ENCODE results near the gene ATP23. TPM values are rescaled to one million over a fixed set of nuclear protein-coding genes. Genes with fewer than 3 reads are reported as not detected.

ATP23 gene
- total and polyA plus RNA-seq, 10 of the 15 experiments (the other 5 are each of a cell fraction or from before 2014, with no cell fraction given), result 1.6 to 28.1 (median 15.1) TPM

DNA sequence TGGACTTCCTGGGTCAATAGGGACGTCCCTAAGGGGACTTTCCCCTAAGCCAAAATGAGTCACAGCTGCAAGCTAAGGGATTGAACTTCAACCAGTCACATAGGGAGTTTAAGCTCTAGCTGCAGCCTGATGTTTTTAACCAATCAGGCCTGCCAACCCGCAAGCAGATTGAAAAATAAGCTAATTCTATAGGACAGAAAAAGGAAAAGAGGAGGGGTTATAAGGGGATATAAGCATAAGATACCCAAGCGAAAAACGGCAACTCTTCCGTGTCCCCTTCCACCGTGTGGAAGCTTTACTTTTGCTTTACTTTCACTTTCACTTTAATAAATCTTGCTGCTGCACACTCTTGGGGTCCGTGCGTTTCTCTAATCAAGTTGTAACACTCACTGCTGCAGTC lies 24.4 kb downstream of the ATP23 start:
- no peak overlapping the region for H3K27ac ChIP-seq (ENCODE audit: control insufficient read depth, insufficient read depth)
- TF ChIP-seq ZNF217 (IDR thresholded peaks at IDR 0.05) (no peak), SREBF2 (IDR thresholded peaks at IDR 0.05; ENCODE audit: low read length) (no peak), BMI1 (IDR thresholded peaks at IDR 0.05; ENCODE audit: borderline replicate concordance) (no peak), NKRF (conservative IDR thresholded peaks at IDR 0.05) (no peak), CBX3 (IDR thresholded peaks at IDR 0.05; ENCODE audit: borderline replicate concordance, low read depth) (no peak), NFYA (IDR thresholded peaks at IDR 0.05; ENCODE audit: borderline replicate concordance, low read depth, low read length) (no peak), ZNF274 (IDR thresholded peaks at IDR 0.05; ENCODE audit: insufficient read depth, insufficient read length) (no peak), MTA2 (IDR thresholded peaks at IDR 0.05; ENCODE audit: low read depth) (no peak), NFIC (IDR thresholded peaks at IDR 0.05; ENCODE audit: low read depth, low read length) (no peak), NBN (IDR thresholded peaks at IDR 0.05) (no peak), SIX5 (IDR thresholded peaks at IDR 0.05; ENCODE audit: low read depth, low read length, severe bottlenecking) (no peak)
- TF ChIP-seq, protein P1, sequence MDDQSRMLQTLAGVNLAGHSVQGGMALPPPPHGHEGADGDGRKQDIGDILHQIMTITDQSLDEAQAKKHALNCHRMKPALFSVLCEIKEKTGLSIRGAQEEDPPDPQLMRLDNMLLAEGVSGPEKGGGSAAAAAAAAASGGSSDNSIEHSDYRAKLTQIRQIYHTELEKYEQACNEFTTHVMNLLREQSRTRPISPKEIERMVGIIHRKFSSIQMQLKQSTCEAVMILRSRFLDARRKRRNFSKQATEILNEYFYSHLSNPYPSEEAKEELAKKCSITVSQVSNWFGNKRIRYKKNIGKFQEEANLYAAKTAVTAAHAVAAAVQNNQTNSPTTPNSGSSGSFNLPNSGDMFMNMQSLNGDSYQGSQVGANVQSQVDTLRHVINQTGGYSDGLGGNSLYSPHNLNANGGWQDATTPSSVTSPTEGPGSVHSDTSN (IDR thresholded peaks at IDR 0.05; ENCODE audit: insufficient replicate concordance, low read depth, low read length), result no peak
- TF ChIP-seq, protein P2, sequence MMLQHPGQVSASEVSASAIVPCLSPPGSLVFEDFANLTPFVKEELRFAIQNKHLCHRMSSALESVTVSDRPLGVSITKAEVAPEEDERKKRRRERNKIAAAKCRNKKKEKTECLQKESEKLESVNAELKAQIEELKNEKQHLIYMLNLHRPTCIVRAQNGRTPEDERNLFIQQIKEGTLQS (IDR thresholded peaks at IDR 0.05; ENCODE audit: borderline replicate concordance, extremely low read depth, low read depth, low read length), result no peak
- TF ChIP-seq, protein P3, sequence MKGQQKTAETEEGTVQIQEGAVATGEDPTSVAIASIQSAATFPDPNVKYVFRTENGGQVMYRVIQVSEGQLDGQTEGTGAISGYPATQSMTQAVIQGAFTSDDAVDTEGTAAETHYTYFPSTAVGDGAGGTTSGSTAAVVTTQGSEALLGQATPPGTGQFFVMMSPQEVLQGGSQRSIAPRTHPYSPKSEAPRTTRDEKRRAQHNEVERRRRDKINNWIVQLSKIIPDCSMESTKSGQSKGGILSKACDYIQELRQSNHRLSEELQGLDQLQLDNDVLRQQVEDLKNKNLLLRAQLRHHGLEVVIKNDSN (IDR thresholded peaks at IDR 0.05; ENCODE audit: borderline replicate concordance, extremely low read length, insufficient read depth, low read depth, low read length), result no peak
- ChIA-PET POLR2A (no interaction called here), RAD21 (ENCODE audit: unreplicated experiment) (no interaction called here), CTCF (no interaction called here), SMC1A (ENCODE audit: uncharacterized antibody, unreplicated experiment) (interaction anchor here (0.8 kb wide), 1 partner anchor 14 kb away, joined by 3 read pairs; no protein-coding TSS in a partner anchor)
- H4K20me1 ChIP-seq (ENCODE audit: control insufficient read depth, insufficient read depth), result no peaks in the 10 kb centered on the region
- H3K27me3 ChIP-seq (replicated peaks in 1 of 2; ENCODE audit: control insufficient read depth in 2 of 2, insufficient read depth in 2 of 2, low read length in 1 of 2), result no peaks in the 10 kb centered on the region
- H3K9me3 ChIP-seq (replicated peaks; ENCODE audit: control insufficient read depth, insufficient read depth, low read length), result no peaks in the 10 kb centered on the region
- 82% methylated on average over 8 of the region's 8 CpGs for WGBS (ENCODE audit: insufficient coverage, insufficient replicate concordance, low lambda C conversion rate, missing lambda C conversion rate)
- no peak overlapping the region for H3K9ac ChIP-seq (ENCODE audit: control insufficient read depth, insufficient read depth, low read length)
- no TSS peak for BruUV-seq (replicated peaks)
- intact Hi-C loops (cut with micrococcal nuclease; ENCODE audit: unreplicated experiment), result no loop called here
- H3K4me3 ChIP-seq, result no peak overlapping the region
- peak; percentile 41 for ATAC-seq
- H3K4me1 ChIP-seq (ENCODE audit: control insufficient read depth, insufficient read depth, low read length), result no peaks in the 10 kb centered on the region
- in situ Hi-C loops (cut with MboI), result no loop called here
- no peaks in the 10 kb centered on the region for H3K36me3 ChIP-seq (ENCODE audit: control insufficient read depth in 2 of 2, insufficient read depth in 2 of 2, low read length in 1 of 2)
- no peak overlapping the region for H2AFZ ChIP-seq (ENCODE audit: control insufficient read depth, low read depth, low read length)
- no peak overlapping the region for H3K4me2 ChIP-seq (ENCODE audit: control insufficient read depth, insufficient read depth)
- no peak for FAIRE-seq
- no peaks in the 10 kb centered on the region for H3K79me2 ChIP-seq (ENCODE audit: control insufficient read depth, insufficient read depth, low read length)
- no peak for DNase-seq (ENCODE audit: low read depth, low spot score)
